ENCODE results near the gene MAST1. TPM values are rescaled to one million over a fixed set of nuclear protein-coding genes. Genes with fewer than 3 reads are reported as not detected.
"Not testable (repeated sequence)": the region's sequence is repeated elsewhere in the genome, so short reads cannot be mapped to it uniquely, and the experiment has no call there.

MAST1 gene
- total and polyA plus RNA-seq, 2 donors (not counting 1 experiment from before 2014, with no cell fraction given), result 0.39 to 1.1 TPM

GRCh38 chr19:12797141-12797587 is 41.2 kb upstream of the MAST1 start:
- TF ChIP-seq EZH2 (IDR thresholded peaks at IDR 0.05; ENCODE audit: borderline replicate concordance, insufficient read depth, low read depth, low read length, poor library complexity, severe bottlenecking), result no peak
- no peak for TF ChIP-seq CTCF (IDR thresholded peaks at IDR 0.05)
- DNase-seq (no peak), ATAC-seq (ENCODE audit: low read depth) (no peak)
- H3K4me3 ChIP-seq (ENCODE audit: control extremely low read depth in 1 of 5, extremely low read depth in 1 of 5, insufficient read depth in 1 of 5, low read depth in 2 of 5, low read length in 4 of 5), result no peak overlapping the region
- no peaks in the 10 kb centered on the region for H3K9me3 Mint-ChIP-seq (ENCODE audit: insufficient read depth)
- intact Hi-C loops (cut with micrococcal nuclease), result loop anchor here (2.0 kb wide), 1 partner anchor 50 kb away; no protein-coding TSS in a partner anchor
- no peak overlapping the region for H3K27ac Mint-ChIP-seq
- peaks cover under 1% of the 10 kb centered on the region for H3K27me3 Mint-ChIP-seq
- H3K4me2 ChIP-seq (replicated peaks; ENCODE audit: low read depth, low read length, poor library complexity, severe bottlenecking), result no peak overlapping the region
- H4K20me1 ChIP-seq (ENCODE audit: control insufficient read depth, insufficient read depth, low read length, poor library complexity, severe bottlenecking), result peaks cover 10% of the 10 kb centered on the region
- WGBS (ENCODE audit: insufficient coverage), result 99% methylated on average over 4 of the region's 6 CpGs
- peaks cover 33% of the 10 kb centered on the region for H3K4me1 Mint-ChIP-seq
- H3K9ac ChIP-seq (ENCODE audit: low read length), result no peak overlapping the region
- POLR2A ChIA-PET, result interaction anchor here (0.7 to 6.8 kb wide), 5 partner anchors 9 to 94 kb away, joined by 4 to 233 read pairs (median 9); partner anchors contain the start of genes GCDH, HOOK2 and RNASEH2A
- CTCF ChIA-PET, result interaction anchor here (0.7 to 17.9 kb wide), 10 partner anchors 9 to 119 kb away, joined by 3 to 1147 read pairs (median 12); partner anchors contain the start of genes DHPS, HOOK2 and RNASEH2A
- no peaks in the 10 kb centered on the region for H3K9me3 ChIP-seq (ENCODE audit: control extremely low read depth in 1 of 3, control insufficient read depth in 2 of 3, insufficient read depth in 1 of 3, low read length in 2 of 3)
- H3K79me2 ChIP-seq (ENCODE audit: control insufficient read depth, insufficient read depth, low read length), result peaks cover 25% of the 10 kb centered on the region
- H3K4me3 Mint-ChIP-seq, result no peak overlapping the region
- H3K4me1 ChIP-seq (ENCODE audit: control insufficient read depth in 2 of 2, insufficient read depth in 2 of 2, low read length in 2 of 2), result peaks cover 35 to 45% of the 10 kb centered on the region in 2 donors
- no peak overlapping the region for H3K27ac ChIP-seq (ENCODE audit: low read length in 2 of 2)
- H3K27me3 ChIP-seq (replicated peaks in 1 of 4; ENCODE audit: control extremely low read depth in 1 of 4, control insufficient read depth in 3 of 4, insufficient read depth in 4 of 4, low read length in 3 of 4), result no peaks in the 10 kb centered on the region
- H2AFZ ChIP-seq (ENCODE audit: insufficient read depth, low read depth, low read length, poor library complexity, severe bottlenecking), result no peak overlapping the region
- peaks cover 0 to 7% of the 10 kb centered on the region in 2 experiments for H3K36me3 ChIP-seq (replicated peaks in 1 of 2; ENCODE audit: control extremely low read depth in 1 of 2, control insufficient read depth in 1 of 2, extremely low read depth in 1 of 2, insufficient read depth in 2 of 2, low read length in 1 of 2)

- not testable (repeated sequence) for H3K9me3 Mint-ChIP-seq (ENCODE audit: insufficient read depth); H3K4me2 ChIP-seq (replicated peaks; ENCODE audit: low read depth, low read length, poor library complexity, severe bottlenecking); H3K36me3 ChIP-seq (replicated peaks in 1 of 2; ENCODE audit: control extremely low read depth in 1 of 2, control insufficient read depth in 1 of 2, extremely low read depth in 1 of 2, insufficient read depth in 2 of 2, low read length in 1 of 2); H4K20me1 ChIP-seq (ENCODE audit: control insufficient read depth, insufficient read depth, low read length, poor library complexity, severe bottlenecking); H3K9me3 ChIP-seq (ENCODE audit: control extremely low read depth in 1 of 3, control insufficient read depth in 2 of 3, insufficient read depth in 1 of 3, low read length in 2 of 3); ATAC-seq (ENCODE audit: low read depth); H3K9ac ChIP-seq (ENCODE audit: low read length); H3K4me3 ChIP-seq (ENCODE audit: control extremely low read depth in 1 of 5, extremely low read depth in 1 of 5, insufficient read depth in 1 of 5, low read depth in 2 of 5, low read length in 4 of 5); H2AFZ ChIP-seq (ENCODE audit: insufficient read depth, low read depth, low read length, poor library complexity, severe bottlenecking); H3K27me3 Mint-ChIP-seq; H3K27me3 ChIP-seq (replicated peaks in 1 of 4; ENCODE audit: control extremely low read depth in 1 of 4, control insufficient read depth in 3 of 4, insufficient read depth in 4 of 4, low read length in 3 of 4); H3K27ac Mint-ChIP-seq; H3K4me3 Mint-ChIP-seq; DNase-seq; H3K27ac ChIP-seq (ENCODE audit: low read length in 2 of 2)
- POLR2A ChIA-PET, result interaction anchor here (1.2 to 2.6 kb wide), 3 partner anchors 8 to 21 kb away, joined by 7 to 11 read pairs (median 9); partner anchors contain the start of gene RNASEH2A
- peaks cover 37% of the 10 kb centered on the region for H3K4me1 Mint-ChIP-seq
- Histone ChIP-seq H3K79me2 (ENCODE audit: control insufficient read depth, insufficient read depth, low read length) (peaks cover 20% of the 10 kb centered on the region), H3K4me1 (ENCODE audit: control insufficient read depth in 2 of 2, insufficient read depth in 2 of 2, low read length in 2 of 2) (peaks cover 39 to 49% of the 10 kb centered on the region in 2 donors)
- WGBS (ENCODE audit: insufficient coverage), result 92% methylated on average over 5 of the region's 7 CpGs
- CTCF ChIA-PET, result interaction anchor here (0.7 to 17.9 kb wide), 8 partner anchors 11 to 124 kb away, joined by 3 to 1147 read pairs (median 12); partner anchors contain the start of genes DHPS and HOOK2
- intact Hi-C loops (cut with micrococcal nuclease), result loop anchor here (2.0 kb wide), 1 partner anchor 49 kb away; no protein-coding TSS in a partner anchor
Measured at GRCh38 chr19:12797607-12798006, 40.7 kb upstream of the MAST1 start.
